Pancreas (tissue), 10 donors: Measurements from ENCODE around the gene ADPRHL1. TPM values are rescaled to one million over a fixed set of nuclear protein-coding genes. Genes with fewer than 3 reads are reported as not detected.

Source experiments
- ATAC-seq, 4 donors: fragments of 200-7000 bp; cut with Tn5 transposase; one replicate each; pipeline versions ENCODE4 v1.8.0 to v1.9.1; 2020; ENCODE audit warnings: mild to moderate bottlenecking in 4 of 4, moderate library complexity in 4 of 4
- DNase-seq, 6 donors: peaks; one replicate each; pipeline ENCODE4 v3.0.0-alpha.2; 2020
- FAIRE-seq: peaks from 2 replicates; lab custom pipeline; 2012; peaks lifted over from hg19 to GRCh38; lab: Jason Lieb, UNC
- H3K27ac ChIP-seq, 4 donors: fragments of 200-600 bp; sonication (generic); 1 replicate in 3 of 4; 2 replicates in 1 of 4; pipeline versions ENCODE4 v1.5.0 to v1.8.0; 2020
- H3K27me3 ChIP-seq, 4 donors: fragments of 200-600 bp; one replicate each; pipeline ENCODE4 v1.8.0; 2021
- H3K36me3 ChIP-seq, 3 donors: fragments of 200-600 bp; sonication (generic) in 1 of 3; one replicate each; pipeline versions ENCODE4 v1.5.0 to v1.8.0; 2020 to 2021
- H3K4me1 ChIP-seq, 3 donors: fragments of 200-600 bp; one replicate each; pipeline ENCODE4 v1.8.0; 2021
- H3K4me3 ChIP-seq, 4 donors: fragments of 200-600 bp; sonication (generic) in 2 of 4; one replicate each; pipeline versions ENCODE4 v1.5.0 to v1.8.0; 2020 to 2021
- H3K9me3 ChIP-seq, 4 donors: fragments of 200-600 bp; one replicate each; pipeline ENCODE4 v1.8.0; 2021
- WGBS, 2 donors: extraction: QIAGEN DNeasy Blood & Tissue Kit; methylation state at CpG; one replicate each; pipeline ENCODE4 v1.1.7; 2013; 5-methylcytosine and 5-hydroxymethylcytosine counted together
- intact Hi-C, 3 donors: fragments of 100-400 bp; cut with DNase I; formaldehyde crosslinking; loops; one replicate each; pipeline versions ENCODE4 v1.11.1 to v1.14.2; 2022
- polyA plus RNA-seq, 2 donors: library from polyadenylated mRNA; stranded (reverse); fragments of 200-250 nt; gene quantifications; one replicate each; pipeline ENCODE4 v1.2.3, GENCODE V29; 2013
- total RNA-seq, 6 donors: library from RNA; stranded (reverse); fragmentation: NEBNext Ultra II Directional in 4 of 6; extraction: Animal tissue kit (Norgen Biotek cat#: 25700) in 4 of 6; gene quantifications; one replicate each; pipeline versions ENCODE4 v1.2.1 to v1.2.4, GENCODE V29; 2021 to 2023
- TF ChIP-seq, protein P1 (sequence below), 4 donors: fragments of 200-600 bp; sonication (generic) in 3 of 4; IDR thresholded peaks; one replicate each; pipeline versions ENCODE4 v1.5.0 to v1.8.0; 2021; ENCODE audit warnings: antibody characterized with exemption in 4 of 4
- donor health status: healthy with polysubstance abuse.
- donor health status: DM: no; HTN: no; CAD: no; lungs with moderate emphysema.
- donor health status: DM: no; HTN: no; CAD: no.
- donor health status: control.
- donor health status: control.
- donor health status: Bipolar disorder and iron deficiency.
- donor health status: DM: yes; HTN: yes; CAD: no.
- donor health status: DM: no; HTN: no; CAD: no.
- donor health status: DM: no; HTN: no; CAD: no.
- donor health status: DM: yes; HTN: yes; CAD: no.

The ADPRHL1 gene
- total and polyA plus RNA-seq, 8 donors = 1.2 to 6.0 (median 3.0) TPM

DNA sequence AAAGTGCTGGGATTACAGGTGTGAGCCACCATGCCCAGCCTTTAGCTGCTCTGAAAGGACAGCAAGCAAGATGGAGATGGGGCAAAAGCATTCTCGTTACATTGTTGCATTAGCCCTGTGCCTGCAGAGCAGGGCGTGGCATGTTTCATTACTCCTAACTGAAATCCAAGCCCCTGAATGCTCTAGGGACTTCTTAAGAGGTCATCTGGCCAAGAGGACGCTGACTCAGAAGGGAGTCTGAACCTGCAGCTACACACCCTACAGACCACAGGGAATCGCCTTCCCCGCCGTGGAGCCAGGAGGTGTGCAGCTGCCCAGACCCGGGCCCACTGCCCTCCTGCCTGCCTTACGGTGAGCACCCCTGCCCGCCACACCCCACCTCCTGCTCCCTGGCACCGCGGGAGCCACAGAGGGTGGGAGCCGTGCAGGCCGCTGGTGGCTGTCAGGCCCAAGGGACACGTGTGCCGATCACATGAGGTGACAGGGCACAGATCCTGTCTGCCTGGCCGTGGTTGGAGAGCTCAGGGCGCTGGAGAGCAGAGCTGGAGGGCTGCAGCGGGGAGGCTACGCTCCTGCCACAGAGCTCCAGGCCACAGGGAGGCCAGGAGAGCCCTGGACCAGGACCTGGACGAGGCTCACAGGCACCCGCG is 27.2 kb downstream of the ADPRHL1 start:
- TF ChIP-seq, protein P1, sequence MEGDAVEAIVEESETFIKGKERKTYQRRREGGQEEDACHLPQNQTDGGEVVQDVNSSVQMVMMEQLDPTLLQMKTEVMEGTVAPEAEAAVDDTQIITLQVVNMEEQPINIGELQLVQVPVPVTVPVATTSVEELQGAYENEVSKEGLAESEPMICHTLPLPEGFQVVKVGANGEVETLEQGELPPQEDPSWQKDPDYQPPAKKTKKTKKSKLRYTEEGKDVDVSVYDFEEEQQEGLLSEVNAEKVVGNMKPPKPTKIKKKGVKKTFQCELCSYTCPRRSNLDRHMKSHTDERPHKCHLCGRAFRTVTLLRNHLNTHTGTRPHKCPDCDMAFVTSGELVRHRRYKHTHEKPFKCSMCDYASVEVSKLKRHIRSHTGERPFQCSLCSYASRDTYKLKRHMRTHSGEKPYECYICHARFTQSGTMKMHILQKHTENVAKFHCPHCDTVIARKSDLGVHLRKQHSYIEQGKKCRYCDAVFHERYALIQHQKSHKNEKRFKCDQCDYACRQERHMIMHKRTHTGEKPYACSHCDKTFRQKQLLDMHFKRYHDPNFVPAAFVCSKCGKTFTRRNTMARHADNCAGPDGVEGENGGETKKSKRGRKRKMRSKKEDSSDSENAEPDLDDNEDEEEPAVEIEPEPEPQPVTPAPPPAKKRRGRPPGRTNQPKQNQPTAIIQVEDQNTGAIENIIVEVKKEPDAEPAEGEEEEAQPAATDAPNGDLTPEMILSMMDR (IDR thresholded peaks at IDR 0.05) = no peak
- Histone ChIP-seq H3K4me3 (no peak overlapping the region), H3K36me3 (no peaks in the 10 kb centered on the region), H3K27me3 (no peaks in the 10 kb centered on the region), H3K9me3 (no peaks in the 10 kb centered on the region), H3K27ac (no peak overlapping the region), H3K4me1 (no peaks in the 10 kb centered on the region)
- 91 to 93% methylated on average over 22 of the region's 22 CpGs for WGBS, 2 donors
- intact Hi-C loops = no loop called here
- ATAC-seq (no peak), FAIRE-seq (no peak), DNase-seq (peak in 1 of 6 donors; percentile 50)

DNA sequence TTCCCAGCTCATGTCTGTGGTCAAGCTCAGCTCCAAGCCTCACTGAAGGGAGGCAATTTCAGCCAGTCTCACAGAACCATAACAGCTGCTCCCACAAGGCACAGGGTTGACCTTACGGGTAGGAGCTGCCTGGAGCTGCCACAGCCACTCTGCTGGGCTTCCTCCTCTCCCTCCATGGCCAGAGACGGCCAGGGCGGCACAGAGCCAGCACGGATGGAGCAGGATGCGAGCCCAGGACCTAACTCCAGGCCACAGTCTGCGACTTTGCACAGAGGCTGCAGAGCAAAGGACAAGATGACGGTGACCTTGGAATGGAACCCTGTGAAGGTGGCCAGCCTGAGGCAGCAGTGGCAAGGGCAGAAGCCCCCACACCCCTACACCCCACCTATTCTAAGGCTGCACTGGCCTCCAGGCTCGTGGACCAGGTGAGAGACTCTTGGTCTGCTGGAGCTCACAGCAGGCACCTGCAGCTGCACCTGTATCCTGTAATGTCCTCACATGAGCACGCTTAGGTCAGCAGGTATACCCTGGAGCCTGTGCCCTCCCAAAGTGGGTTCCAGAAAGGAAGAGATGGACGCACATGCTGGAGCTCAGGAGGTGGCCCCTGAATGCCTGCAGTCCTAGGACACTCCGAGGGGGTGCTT is 29.6 kb downstream of the ADPRHL1 start:
- Histone ChIP-seq H3K4me1 (no peaks in the 10 kb centered on the region), H3K36me3 (no peaks in the 10 kb centered on the region), H3K9me3 (no peaks in the 10 kb centered on the region), H3K27ac (no peak overlapping the region), H3K4me3 (no peak overlapping the region), H3K27me3 (no peaks in the 10 kb centered on the region)
- TF ChIP-seq, protein P1 (IDR thresholded peaks at IDR 0.05) = no peak
- WGBS, 2 donors = 85 to 89% methylated on average over 11 of the region's 11 CpGs
- peak in 1 of 6 donors; percentile 29 for DNase-seq
- no peak for FAIRE-seq
- no peak for ATAC-seq
- intact Hi-C loops = no loop called here

DNA sequence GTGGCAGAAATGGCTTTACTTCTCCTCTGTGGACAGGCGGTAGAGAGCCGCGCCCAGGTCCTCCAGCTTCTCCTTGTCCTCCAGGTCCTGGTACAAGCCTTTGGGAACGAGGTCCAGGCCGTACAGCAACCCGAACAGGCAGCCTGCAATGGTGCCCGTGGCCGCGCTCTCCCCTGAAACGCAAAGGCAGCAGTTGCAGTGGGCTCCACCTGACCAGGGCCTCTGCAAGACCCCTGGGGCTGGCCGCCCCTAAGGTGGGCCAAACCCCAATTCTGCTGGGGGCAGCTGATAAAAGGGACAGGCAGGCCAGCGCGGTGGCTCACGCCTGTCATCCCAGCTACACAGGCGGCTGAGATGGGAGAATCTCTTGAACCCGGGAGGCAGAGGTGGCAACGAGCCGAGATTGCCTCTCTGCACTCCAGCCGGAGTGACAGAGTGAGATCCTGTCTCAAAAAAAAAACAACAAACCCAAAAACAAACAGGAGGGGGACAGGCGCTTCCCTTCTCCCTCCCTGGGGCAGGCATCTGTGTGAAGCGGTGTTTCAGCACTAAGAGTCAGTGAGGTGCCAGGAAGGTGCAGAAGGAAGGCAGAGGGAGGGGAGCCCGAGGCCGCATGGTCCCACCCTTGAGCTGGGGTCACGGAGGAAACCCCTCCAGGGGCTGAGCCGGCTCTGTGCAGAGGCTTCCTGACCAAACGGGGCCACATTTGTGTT is 30.3 kb downstream of the ADPRHL1 start:
- FAIRE-seq (no peak), ATAC-seq (no peak)

DNA sequence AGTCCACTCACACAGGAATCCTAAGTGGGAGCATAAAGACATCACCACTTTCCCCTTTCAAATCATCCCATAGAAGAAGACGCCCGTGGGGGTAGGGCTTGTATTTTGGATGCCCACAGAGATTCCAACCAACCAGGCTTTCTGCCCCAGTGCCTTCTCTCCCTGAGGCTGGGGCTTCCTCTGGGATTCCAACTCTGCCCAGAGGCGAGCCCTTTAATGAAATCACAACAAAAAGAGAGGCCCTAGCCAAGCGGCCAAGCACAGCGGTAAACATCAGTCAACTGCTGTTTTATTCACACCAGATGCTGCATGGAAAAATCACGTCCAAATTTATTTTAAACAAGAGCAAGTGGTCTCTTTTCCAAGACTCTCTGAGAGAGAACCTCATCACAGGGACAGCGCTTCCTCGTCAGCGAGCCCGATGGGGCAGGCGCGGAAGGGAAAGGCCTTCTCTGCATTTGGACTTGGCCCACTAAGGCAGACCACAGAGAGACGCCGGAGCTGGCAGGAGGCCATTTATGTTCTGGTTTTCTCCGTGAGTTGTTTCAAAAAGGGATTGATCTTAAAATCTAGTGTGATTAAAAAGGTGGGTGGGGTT is 31.5 kb downstream of the ADPRHL1 start:
- H3K9me3 ChIP-seq = no peaks in the 10 kb centered on the region
- no peaks in the 10 kb centered on the region for H3K4me1 ChIP-seq
- H3K27ac ChIP-seq = no peak overlapping the region
- H3K4me3 ChIP-seq = no peak overlapping the region
- TF ChIP-seq, protein P1 (IDR thresholded peaks at IDR 0.05) = no peak
- DNase-seq = no peak
- no peak for FAIRE-seq
- intact Hi-C loops = no loop called here
- 86% methylated on average over 15 of the region's 15 CpGs for WGBS, 2 donors
- peak in 1 of 4 donors; percentile 36 for ATAC-seq
- no peaks in the 10 kb centered on the region for H3K36me3 ChIP-seq
- H3K27me3 ChIP-seq = no peaks in the 10 kb centered on the region

More for the DNA sequence above, 30.3 kb downstream of the ADPRHL1 start:
- Histone ChIP-seq H3K36me3 (no peaks in the 10 kb centered on the region), H3K27me3 (no peaks in the 10 kb centered on the region), H3K4me1 (no peaks in the 10 kb centered on the region), H3K4me3 (no peak overlapping the region), H3K9me3 (no peaks in the 10 kb centered on the region), H3K27ac (no peak overlapping the region)
- 89 to 90% methylated on average over 25 to 26 of the region's 26 CpGs for WGBS, 2 donors
- peak in 1 of 6 donors; percentile 55 for DNase-seq
- intact Hi-C loops = no loop called here
- TF ChIP-seq, protein P1 (IDR thresholded peaks at IDR 0.05) = no peak
